Naive B cell (primary cell): ENCODE data around the gene PNMA8C. TPM values are rescaled to one million over a fixed set of nuclear protein-coding genes. Genes with fewer than 3 reads are reported as not detected.
"Not testable (repeated sequence)": the region's sequence is repeated elsewhere in the genome, so short reads cannot be mapped to it uniquely, and the experiment has no call there.

ENCODE experiments used
- ATAC-seq, 2 donors: fragments of 150-1000 bp; cut with Tn5 transposase; 2 replicates each; pipeline ENCODE4 v1.10.0; 2021; ENCODE audit warnings: low read depth in 2 of 2, mild to moderate bottlenecking in 2 of 2, moderate library complexity in 2 of 2
- DNase-seq: peaks from one replicate; pipeline ENCODE4 v3.0.0; 2022
- H3K27ac Mint-ChIP-seq, 6 donors: one replicate each; pipeline ENCODE4 v1.8.0; 2020 to 2022; ENCODE audit warnings: mild to moderate bottlenecking in 6 of 6, mixed read lengths in 6 of 6, moderate library complexity in 5 of 6, inconsistent platforms in 2 of 6
- H3K27me3 Mint-ChIP-seq, 3 donors: one replicate each; pipeline ENCODE4 v1.8.0; 2021 to 2022; ENCODE audit warnings: mixed read lengths in 3 of 3, mild to moderate bottlenecking in 1 of 3
- H3K36me3 Mint-ChIP-seq, 2 donors: one replicate each; pipeline ENCODE4 v1.8.0; 2020 to 2022; ENCODE audit warnings: mixed read lengths in 2 of 2, inconsistent platforms in 1 of 2, mild to moderate bottlenecking in 1 of 2
- H3K4me1 Mint-ChIP-seq, 3 donors: one replicate each; pipeline ENCODE4 v1.8.0; 2020 to 2022; ENCODE audit warnings: mixed read lengths in 3 of 3, inconsistent platforms in 1 of 3, mild to moderate bottlenecking in 1 of 3, moderate library complexity in 1 of 3
- H3K4me3 Mint-ChIP-seq, 8 donors: one replicate each; pipeline ENCODE4 v1.8.0; 2020 to 2022; ENCODE audit warnings: mild to moderate bottlenecking in 8 of 8, mixed read lengths in 8 of 8, moderate library complexity in 8 of 8, inconsistent platforms in 2 of 8
- H3K9me3 Mint-ChIP-seq, 7 donors: one replicate each; pipeline ENCODE4 v1.8.0; 2020 to 2022; ENCODE audit warnings: mixed read lengths in 7 of 7, mild to moderate bottlenecking in 5 of 7, inconsistent platforms in 2 of 7, moderate library complexity in 1 of 7
- polyA plus RNA-seq, 6 donors: library from polyadenylated mRNA; unstranded; fragments of 300-500 nt; fragmentation: Illumina TruSeq; gene quantifications; one replicate each; pipeline ENCODE4 v1.2.3, GENCODE V29; 2021; ENCODE audit warnings: low read depth in 6 of 6

The PNMA8C gene
- polyA plus RNA-seq, 6 donors from 2014 or later = not detected

- Mint-ChIP-seq H3K27ac (no peak overlapping the region), H3K4me3 (peak overlapping the region in 7 of 8 donors; percentile 26 to 82 (median 70)), H3K36me3 (no peaks in the 10 kb centered on the region), H3K27me3 (peaks cover 57 to 84% (median 61%) of the 10 kb centered on the region in 3 donors), H3K9me3 (no peaks in the 10 kb centered on the region), H3K4me1 (peaks cover 15 to 21% (median 20%) of the 10 kb centered on the region in 3 donors)
- ATAC-seq (no peak), DNase-seq (no peak)
Measured at GRCh38 chr19:46404055-46404752, 24.5 kb downstream of the PNMA8C start.

- H3K27ac Mint-ChIP-seq = no peak overlapping the region
- H3K4me1 Mint-ChIP-seq = peaks cover 13 to 20% (median 15%) of the 10 kb centered on the region in 3 donors
- DNase-seq (no peak), ATAC-seq (no peak)
- H3K4me3 Mint-ChIP-seq = no peak overlapping the region
- H3K27me3 Mint-ChIP-seq = peaks cover 42 to 72% (median 53%) of the 10 kb centered on the region in 3 donors
- H3K36me3 Mint-ChIP-seq = no peaks in the 10 kb centered on the region
- H3K9me3 Mint-ChIP-seq = no peaks in the 10 kb centered on the region
Measured at GRCh38 chr19:46402725-46403124, 26.0 kb downstream of the PNMA8C start.

GRCh38 chr19:46397801-46398479 is 30.8 kb downstream of the PNMA8C start:
- not testable (repeated sequence) for ATAC-seq, H3K36me3 Mint-ChIP-seq, DNase-seq, H3K9me3 Mint-ChIP-seq, H3K4me3 Mint-ChIP-seq, H3K27ac Mint-ChIP-seq
- peaks cover 0 to 11% (median 10%) of the 10 kb centered on the region in 3 donors for H3K4me1 Mint-ChIP-seq
- H3K27me3 Mint-ChIP-seq = peaks cover 19 to 28% (median 22%) of the 10 kb centered on the region in 3 donors

- Mint-ChIP-seq H3K27me3 (peaks cover 0 to 5% (median 4%) of the 10 kb centered on the region in 3 donors), H3K36me3 (peaks cover 4 to 7% of the 10 kb centered on the region in 2 donors), H3K4me1 (peaks cover 0 to 9% (median 7%) of the 10 kb centered on the region in 3 donors), H3K4me3 (no peak overlapping the region), H3K9me3 (no peaks in the 10 kb centered on the region), H3K27ac (peak overlapping the region in 2 of 6 donors; percentile 67 to 73)
- DNase-seq (no peak), ATAC-seq (no peak)
Measured at GRCh38 chr19:46394402-46394797, 34.3 kb downstream of the PNMA8C start.

GRCh38 chr19:46393456-46394401 is 35.0 kb downstream of the PNMA8C start:
- Mint-ChIP-seq H3K9me3 (no peaks in the 10 kb centered on the region), H3K27me3 (peaks cover 0 to 4% (median 0%) of the 10 kb centered on the region in 3 donors), H3K4me1 (peaks cover 0 to 10% (median 7%) of the 10 kb centered on the region in 3 donors), H3K4me3 (no peak overlapping the region), H3K27ac (peak overlapping the region in 2 of 6 donors; percentile 67 to 73), H3K36me3 (peaks cover 7 to 13% of the 10 kb centered on the region in 2 donors)
- DNase-seq = no peak
- ATAC-seq = no peak

- ATAC-seq (no peak), DNase-seq (no peak)
- Mint-ChIP-seq H3K27me3 (peaks cover 0 to 4% (median 0%) of the 10 kb centered on the region in 3 donors), H3K36me3 (peaks cover 7 to 14% of the 10 kb centered on the region in 2 donors), H3K4me1 (peaks cover 0 to 10% (median 7%) of the 10 kb centered on the region in 3 donors), H3K9me3 (no peaks in the 10 kb centered on the region), H3K27ac (peak overlapping the region in 3 of 6 donors; percentile 5 to 44 (median 23)), H3K4me3 (no peak overlapping the region)
Measured at GRCh38 chr19:46392837-46393236, 35.9 kb downstream of the PNMA8C start.

GRCh38 chr19:46392252-46392801 is 36.4 kb downstream of the PNMA8C start:
- peak overlapping the region in 2 of 6 donors; percentile 42 to 44 for H3K27ac Mint-ChIP-seq

GRCh38 chr19:46391296-46392251 is 37.2 kb downstream of the PNMA8C start:
- H3K27ac Mint-ChIP-seq = peak overlapping the region in 1 of 6 donors; percentile 26
- H3K36me3 Mint-ChIP-seq = peaks cover 7 to 21% of the 10 kb centered on the region in 2 donors
- H3K4me1 Mint-ChIP-seq = peaks cover 0 to 10% (median 7%) of the 10 kb centered on the region in 3 donors
- ATAC-seq = no peak
- H3K4me3 Mint-ChIP-seq = no peak overlapping the region
- no peaks in the 10 kb centered on the region for H3K27me3 Mint-ChIP-seq
- no peaks in the 10 kb centered on the region for H3K9me3 Mint-ChIP-seq
- no peak for DNase-seq

More at GRCh38 chr19:46392252-46392801, 36.4 kb downstream of the PNMA8C start:
- DNase-seq (no peak), ATAC-seq (peak; percentile 14 to 16)
- Mint-ChIP-seq H3K4me3 (no peak overlapping the region), H3K36me3 (peaks cover 7 to 19% of the 10 kb centered on the region in 2 donors), H3K4me1 (peaks cover 0 to 10% (median 7%) of the 10 kb centered on the region in 3 donors), H3K27me3 (peaks cover 0 to under 1% (median 0%) of the 10 kb centered on the region in 3 donors), H3K9me3 (no peaks in the 10 kb centered on the region)

- Mint-ChIP-seq H3K27ac (peak overlapping the region in 1 of 6 donors; percentile 26), H3K36me3 (peaks cover 7 to 21% of the 10 kb centered on the region in 2 donors), H3K4me3 (no peak overlapping the region), H3K4me1 (peaks cover 0 to 10% (median 7%) of the 10 kb centered on the region in 3 donors), H3K27me3 (no peaks in the 10 kb centered on the region), H3K9me3 (no peaks in the 10 kb centered on the region)
- ATAC-seq (no peak), DNase-seq (no peak)
Measured at GRCh38 chr19:46390866-46391265, 37.9 kb downstream of the PNMA8C start.

DNA sequence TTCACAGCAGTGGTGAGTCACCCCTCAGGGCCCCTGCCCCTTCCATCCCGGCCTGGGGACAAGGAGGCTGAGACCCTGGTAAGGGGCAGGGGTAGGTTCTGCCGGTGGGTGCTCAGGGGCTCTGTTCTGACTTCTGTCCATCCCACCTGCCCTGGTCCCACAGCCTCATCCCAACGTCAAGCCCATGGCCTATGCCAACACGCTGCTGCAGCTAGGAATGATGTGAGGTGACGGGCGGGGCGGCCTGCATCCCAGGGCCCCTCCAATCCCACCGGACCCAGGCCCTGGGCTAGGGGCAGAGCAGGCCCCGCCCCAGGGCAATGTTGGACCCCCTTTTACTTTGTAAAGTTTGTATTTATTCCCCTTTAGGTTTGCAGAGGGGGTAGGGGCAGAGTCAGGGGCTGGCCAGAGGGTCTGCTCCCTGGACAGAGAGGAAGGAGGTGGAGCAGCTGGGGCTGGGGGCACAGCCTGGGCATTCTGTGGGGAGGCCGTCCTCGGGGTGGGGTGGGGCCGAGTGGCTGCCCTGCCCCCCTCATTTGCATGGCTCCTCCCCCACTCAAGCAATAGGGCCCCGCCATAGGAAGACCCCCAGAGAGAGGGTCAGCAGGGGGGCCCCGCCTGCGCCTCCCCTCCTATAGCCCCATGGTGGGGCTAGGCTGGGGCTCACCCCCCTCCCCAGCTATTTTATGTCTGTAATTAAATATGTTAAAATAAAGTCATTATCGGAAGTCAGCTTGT is 38.4 kb downstream of the PNMA8C start:
- Mint-ChIP-seq H3K27me3 (no peaks in the 10 kb centered on the region), H3K36me3 (peaks cover 7 to 21% of the 10 kb centered on the region in 2 donors), H3K9me3 (no peaks in the 10 kb centered on the region), H3K4me1 (peaks cover 0 to 7% (median 6%) of the 10 kb centered on the region in 3 donors), H3K4me3 (no peak overlapping the region), H3K27ac (peak overlapping the region in 1 of 6 donors; percentile 69)
- DNase-seq = no peak
- ATAC-seq = no peak

- no peaks in the 10 kb centered on the region for H3K27me3 Mint-ChIP-seq
- H3K27ac Mint-ChIP-seq = no peak overlapping the region
- no peak overlapping the region for H3K4me3 Mint-ChIP-seq
- H3K9me3 Mint-ChIP-seq = no peaks in the 10 kb centered on the region
- no peak for ATAC-seq
- peaks cover 0 to 6% (median 5%) of the 10 kb centered on the region in 3 donors for H3K4me1 Mint-ChIP-seq
- no peak for DNase-seq
- H3K36me3 Mint-ChIP-seq = peaks cover 7 to 25% of the 10 kb centered on the region in 2 donors
Measured at GRCh38 chr19:46388311-46389095, 40.2 kb downstream of the PNMA8C start.
